HuH-7.5 (cell line): ENCODE data around the gene CDC42EP2.

Experiments
- DNase-seq: peaks from one replicate; pipeline ENCODE4 v3.0.0; 2011; ENCODE audit warnings: low spot score

CDC42EP2 gene

GRCh38 chr11:65356394-65356972 lies 41.8 kb downstream of the CDC42EP2 start:
- no peak for DNase-seq

- DNase-seq: peak; percentile 40
Measured at GRCh38 chr11:65357856-65358356, 43.2 kb downstream of the CDC42EP2 start.

- no peak for DNase-seq
Measured at GRCh38 chr11:65362320-65362931, 47.8 kb downstream of the CDC42EP2 start.

GRCh38 chr11:65362966-65363365 lies 48.3 kb downstream of the CDC42EP2 start:
- DNase-seq: no peak

- no peak for DNase-seq
Measured at GRCh38 chr11:65363770-65364169, 49.1 kb downstream of the CDC42EP2 start.

- peak; percentile 86 for DNase-seq
Measured at GRCh38 chr11:65366340-65366773, 51.7 kb downstream of the CDC42EP2 start.

GRCh38 chr11:65370659-65371049 lies 56.0 kb downstream of the CDC42EP2 start:
- DNase-seq: no peak
